Activated T-helper 1 cell treated with Interleukin-2 at 50 U/mL for 16 hours (primary cell): Measurements from ENCODE around the gene NLRP10.

Experiments
- DNase-seq: peaks from one replicate; pipeline ENCODE4 v3.0.0-alpha.2; 2020; ENCODE audit warnings: low read depth

Gene NLRP10

GRCh38 chr11:7974668-7975067 lies 9.4 kb upstream of the NLRP10 start:
- DNase-seq: no peak

GRCh38 chr11:7973011-7973410 lies 7.8 kb upstream of the NLRP10 start:
- DNase-seq: no peak

GRCh38 chr11:7971846-7972245 lies 6.6 kb upstream of the NLRP10 start:
- DNase-seq: no peak

- no peak for DNase-seq
Observed at GRCh38 chr11:7969756-7970646, 4.8 kb upstream of the NLRP10 start.

GRCh38 chr11:7968686-7969085 lies 3.4 kb upstream of the NLRP10 start:
- DNase-seq: no peak

- no peak for DNase-seq
Observed at GRCh38 chr11:7967826-7968225, 2.6 kb upstream of the NLRP10 start.

GRCh38 chr11:7967097-7967496 lies 1.9 kb upstream of the NLRP10 start:
- DNase-seq: no peak

GRCh38 chr11:7964873-7965272 lies 374 bp downstream of the NLRP10 start:
- no peak for DNase-seq

GRCh38 chr11:7964261-7964660 lies 986 bp downstream of the NLRP10 start:
- DNase-seq: no peak

- no peak for DNase-seq
Observed at GRCh38 chr11:7955191-7955590, 10.1 kb downstream of the NLRP10 start.

- no peak for DNase-seq
Observed at GRCh38 chr11:7949934-7950333, 15.3 kb downstream of the NLRP10 start.

- DNase-seq: no peak
Observed at GRCh38 chr11:7944123-7944522, 21.1 kb downstream of the NLRP10 start.

- DNase-seq: no peak
Observed at GRCh38 chr11:7941608-7942007, 23.6 kb downstream of the NLRP10 start, which contains the start of gene OR10A3. OR10A3 (minus strand) TSS chr11:7941708; CDS start chr11:7939520, 2,188 bp downstream.

- no peak for DNase-seq
Observed at GRCh38 chr11:7941146-7941545, 24.1 kb downstream of the NLRP10 start.

GRCh38 chr11:7936615-7937014 lies 28.6 kb downstream of the NLRP10 start:
- no peak for DNase-seq

GRCh38 chr11:7931168-7931567 lies 34.1 kb downstream of the NLRP10 start, which contains the start of gene OR10A6:
OR10A6 (minus strand) TSS chr11:7931268; CDS start chr11:7928662, 2,606 bp downstream.
- no peak for DNase-seq

GRCh38 chr11:7927635-7928034 lies 37.6 kb downstream of the NLRP10 start:
- no peak for DNase-seq

- DNase-seq: no peak
Observed at GRCh38 chr11:7924536-7924935, 40.7 kb downstream of the NLRP10 start.

- DNase-seq: no peak
Observed at GRCh38 chr11:7918141-7918540, 47.1 kb downstream of the NLRP10 start.
